Measurements from ENCODE around the gene GFRA3.

The GFRA3 gene

GRCh38 chr5:138230981-138231589 is 43.3 kb downstream of the GFRA3 start:
- Mint-ChIP-seq H3K27me3 (peaks cover 3% of the 10 kb centered on the region), H3K4me3 (no peak overlapping the region), H3K9me3 (no peaks in the 10 kb centered on the region), H3K36me3 (no peaks in the 10 kb centered on the region), H3K4me1 (no peaks in the 10 kb centered on the region), H3K27ac (no peak overlapping the region)

- no peak overlapping the region for H3K27ac Mint-ChIP-seq
- H3K9me3 Mint-ChIP-seq = no peaks in the 10 kb centered on the region
- no peaks in the 10 kb centered on the region for H3K4me1 Mint-ChIP-seq
- no peak overlapping the region for H3K4me3 Mint-ChIP-seq
- H3K27me3 Mint-ChIP-seq = peaks cover 3% of the 10 kb centered on the region
- no peaks in the 10 kb centered on the region for H3K36me3 Mint-ChIP-seq
These were observed 44.2 kb downstream of the GFRA3 start for GRCh38 chr5:138230261-138230660.

- H3K36me3 Mint-ChIP-seq = no peaks in the 10 kb centered on the region
- no peaks in the 10 kb centered on the region for H3K9me3 Mint-ChIP-seq
- no peaks in the 10 kb centered on the region for H3K4me1 Mint-ChIP-seq
- no peak overlapping the region for H3K27ac Mint-ChIP-seq
- peaks cover 4% of the 10 kb centered on the region for H3K27me3 Mint-ChIP-seq
- H3K4me3 Mint-ChIP-seq = no peak overlapping the region
These were observed 45.0 kb downstream of the GFRA3 start for GRCh38 chr5:138229387-138229786.

GRCh38 chr5:138226910-138227309 is 47.5 kb downstream of the GFRA3 start:
- no peak overlapping the region for H3K27ac Mint-ChIP-seq
- no peaks in the 10 kb centered on the region for H3K4me1 Mint-ChIP-seq
- no peak overlapping the region for H3K4me3 Mint-ChIP-seq
- no peaks in the 10 kb centered on the region for H3K9me3 Mint-ChIP-seq
- H3K36me3 Mint-ChIP-seq = no peaks in the 10 kb centered on the region
- peaks cover 4% of the 10 kb centered on the region for H3K27me3 Mint-ChIP-seq

- Mint-ChIP-seq H3K36me3 (no peaks in the 10 kb centered on the region), H3K4me1 (no peaks in the 10 kb centered on the region), H3K4me3 (no peak overlapping the region)
These were observed 49.7 kb downstream of the GFRA3 start for GRCh38 chr5:138224712-138225111.

DNA sequence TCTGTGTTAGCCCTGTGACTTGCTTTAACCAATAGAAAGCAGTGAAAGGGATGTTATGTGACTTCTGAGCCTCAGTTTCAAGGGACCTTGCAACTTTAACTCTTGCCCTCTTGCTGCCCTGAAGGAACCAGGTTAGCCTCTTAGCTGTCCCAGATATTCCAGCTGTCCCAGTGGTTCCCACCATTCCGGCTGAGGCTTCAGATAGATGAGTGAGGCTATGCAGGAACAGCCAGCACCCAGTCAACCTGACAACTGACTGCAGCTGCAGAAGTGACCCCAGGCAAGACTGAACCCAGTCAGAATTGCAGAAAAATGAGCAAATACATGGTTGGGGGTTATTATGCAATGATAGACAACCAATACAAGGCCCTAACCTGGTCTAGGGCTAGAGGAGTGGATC is 50.9 kb downstream of the GFRA3 start:
- H3K27me3 Mint-ChIP-seq = peaks cover 6% of the 10 kb centered on the region
- H3K27ac Mint-ChIP-seq = no peak overlapping the region
- no peaks in the 10 kb centered on the region for H3K4me1 Mint-ChIP-seq
- no peaks in the 10 kb centered on the region for H3K36me3 Mint-ChIP-seq
- no peaks in the 10 kb centered on the region for H3K9me3 Mint-ChIP-seq
- H3K4me3 Mint-ChIP-seq = no peak overlapping the region

More at GRCh38 chr5:138224712-138225111, 49.7 kb downstream of the GFRA3 start:
- no peaks in the 10 kb centered on the region for H3K9me3 Mint-ChIP-seq
- peaks cover 6% of the 10 kb centered on the region for H3K27me3 Mint-ChIP-seq
- H3K27ac Mint-ChIP-seq = no peak overlapping the region

GRCh38 chr5:138216799-138217198 is 57.6 kb downstream of the GFRA3 start:
- Mint-ChIP-seq H3K36me3 (no peaks in the 10 kb centered on the region), H3K4me1 (peaks cover 16% of the 10 kb centered on the region), H3K27me3 (peaks cover 3% of the 10 kb centered on the region), H3K4me3 (no peak overlapping the region), H3K9me3 (no peaks in the 10 kb centered on the region), H3K27ac (no peak overlapping the region)

DNA sequence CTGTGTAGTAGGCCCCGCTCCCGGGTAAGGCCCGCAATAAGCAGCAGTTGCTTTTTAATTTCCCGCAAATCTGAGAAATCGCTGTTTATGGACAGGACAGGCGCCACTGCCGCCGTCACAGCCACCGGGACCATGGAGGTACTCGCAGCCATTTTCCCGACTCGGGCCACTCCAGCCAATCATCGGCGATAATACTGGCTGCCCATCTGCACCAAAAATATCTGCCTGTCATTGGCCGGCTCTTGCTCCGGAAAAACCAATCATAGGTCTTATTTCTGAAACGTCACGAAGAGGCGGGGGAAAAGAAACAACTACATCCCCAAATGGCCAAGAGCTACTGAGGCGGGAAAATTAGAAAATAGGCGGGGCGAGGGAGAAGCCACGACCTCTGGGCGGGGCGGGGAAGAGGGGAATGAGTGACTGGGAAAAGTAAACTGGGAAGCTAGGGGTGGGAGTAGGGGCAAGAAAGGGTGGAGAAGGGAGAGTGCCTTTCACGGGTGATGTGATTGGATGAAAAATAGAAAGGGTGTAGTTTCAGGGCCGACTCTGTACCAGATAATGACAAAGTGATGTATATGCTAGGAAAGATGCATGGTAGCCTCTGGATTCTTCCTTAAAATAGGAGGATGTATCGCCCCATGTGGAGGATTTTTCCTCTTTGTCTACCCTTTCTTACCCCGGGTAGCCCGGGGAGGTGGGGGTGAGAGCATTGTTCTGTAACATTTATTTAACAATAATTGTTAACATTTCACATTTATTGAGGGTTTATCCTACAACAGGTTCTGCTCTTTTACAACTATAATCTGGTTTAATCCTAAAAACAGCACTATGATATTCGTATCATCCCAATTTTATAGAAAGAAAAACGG is 61.0 kb downstream of the GFRA3 start, which contains the start of gene CDC23:
TSS of gene CDC23 (minus strand) at position 163 of the 869 bp plus-strand sequence. CDS start at position 152, 11 bp downstream.
- Mint-ChIP-seq H3K9me3 (no peaks in the 10 kb centered on the region), H3K27ac (peak within 1 kb of the TSS; percentile 98), H3K27me3 (no peaks in the 10 kb centered on the region), H3K36me3 (peaks cover 4% of the 10 kb centered on the region), H3K4me3 (peak within 1 kb of the TSS; percentile 98), H3K4me1 (peaks cover 26% of the 10 kb centered on the region)

DNA sequence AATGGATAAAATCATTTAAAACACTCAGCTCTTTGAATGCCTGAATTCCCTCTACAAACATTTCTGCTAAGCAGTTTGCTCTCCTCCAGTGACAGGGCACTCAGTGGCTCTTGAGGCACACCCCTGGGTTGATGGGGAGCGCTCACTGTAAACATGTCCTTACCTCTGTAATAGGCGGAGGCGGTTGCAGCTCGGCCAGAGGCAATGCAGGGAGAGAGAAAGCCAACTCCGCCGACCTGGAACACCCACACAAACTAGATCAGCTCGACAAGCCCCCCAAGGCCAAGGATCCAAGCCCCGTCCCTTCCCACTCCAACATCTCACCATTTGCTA is 61.6 kb downstream of the GFRA3 start:
- Mint-ChIP-seq H3K36me3 (peaks cover 8% of the 10 kb centered on the region), H3K4me3 (peak overlapping the region; percentile 98), H3K4me1 (peaks cover 31% of the 10 kb centered on the region), H3K27ac (peak overlapping the region; percentile 98), H3K9me3 (no peaks in the 10 kb centered on the region), H3K27me3 (no peaks in the 10 kb centered on the region)

DNA sequence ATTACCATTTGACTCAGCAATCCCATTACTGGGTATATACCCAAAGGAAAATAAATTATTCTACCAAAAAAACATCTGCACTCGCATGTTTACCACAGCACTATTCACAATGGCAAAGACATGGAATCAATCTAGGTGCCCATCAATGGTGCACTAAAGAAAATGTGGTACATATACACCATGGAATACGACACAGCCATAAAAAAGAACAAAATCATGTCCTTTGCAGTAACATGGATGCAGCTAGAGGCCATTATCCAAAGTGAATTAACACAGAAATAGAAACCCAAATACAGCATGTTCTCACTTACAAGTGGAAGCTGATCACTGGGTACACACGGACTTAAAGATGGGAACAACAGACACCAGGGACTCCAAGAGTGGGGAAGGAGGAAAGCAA is 63.4 kb downstream of the GFRA3 start:
- Mint-ChIP-seq H3K27me3 (no peaks in the 10 kb centered on the region), H3K9me3 (no peaks in the 10 kb centered on the region), H3K27ac (no peak overlapping the region), H3K4me3 (peak overlapping the region; percentile 61), H3K36me3 (peaks cover 8% of the 10 kb centered on the region), H3K4me1 (peaks cover 31% of the 10 kb centered on the region)

Data from activated naive CD4-positive, alpha-beta T cell treated with anti-CD3 and anti-CD28 coated beads, Interleukin-2, amount 50 U/mL, for 24 hours (primary cell).